HepG2 (cell line): Measurements from ENCODE around the gene ASCC2. TPM values are rescaled to one million over a fixed set of nuclear protein-coding genes. Genes with fewer than 3 reads are reported as not detected.

ENCODE experiments used
- ATAC-seq: fragments of 200-7000 bp; cut with Tn5 transposase; 3 replicates; pipeline ENCODE4 v1.9.1; 2020; ENCODE audit warnings: mild to moderate bottlenecking, moderate library complexity
- BruUV-seq: library from RNA; stranded (reverse); fragments of 400-500 nt; replicated peaks from 2 replicates; lab custom pipeline; 2021; lab: Mats Ljungman, UMichigan
- CTCF ChIA-PET: fragments of 300-600 bp; formaldehyde crosslinking; extraction: SDS; loops from one replicate; lab custom pipeline; 2021; ENCODE audit warnings: low total read pairs, inconsistent platforms, low intra/inter-chr PET ratio; lab: Yijun Ruan, JAX
- POLR2A ChIA-PET: fragments of 350-600 bp; sonication (Branson Sonifier 250); formaldehyde crosslinking; loops from one replicate; lab custom pipeline; 2020; ENCODE audit warnings: antibody characterized with exemption, inconsistent platforms; lab: Yijun Ruan, JAX
- DNase-seq: peaks from one replicate; pipeline ENCODE4 v3.0.0-alpha.2; 2015; ENCODE audit warnings: low spot score
- FAIRE-seq: peaks from 3 replicates; lab custom pipeline; 2011; peaks lifted over from hg19 to GRCh38; lab: Jason Lieb, UNC
- H2AFZ ChIP-seq: one replicate; pipeline ENCODE4 v1.6.1; 2011; ENCODE audit warnings: low read length, inconsistent platforms
- H3K27ac ChIP-seq: fragments of 300-600 bp; 3 replicates; pipeline ENCODE4 v1.8.0; 2011; ENCODE audit warnings: mixed run types, mild to moderate bottlenecking, mixed read lengths, low read length, inconsistent platforms; ENCODE audit not compliant: insufficient read depth; ENCODE audit errors: extremely low read length
- H3K27me3 ChIP-seq, 2 experiments: fragments of 200-600 bp in 1 of 2; 2 replicates in 1 of 2; 3 replicates in 1 of 2; pipeline versions ENCODE4 v1.6.0 to v1.8.0; 2011; ENCODE audit warnings: low read length in 2 of 2, mild to moderate bottlenecking in 2 of 2, moderate library complexity in 2 of 2, inconsistent platforms in 1 of 2; ENCODE audit not compliant: insufficient read depth in 2 of 2, control insufficient read depth in 1 of 2
- H3K36me3 ChIP-seq, 2 experiments: fragments of 200-600 bp in 1 of 2; replicated peaks in 1 of 2; 2 replicates in 1 of 2; 3 replicates in 1 of 2; pipeline versions ENCODE4 v1.5.1 to v1.8.0; 2011; ENCODE audit warnings: low read length in 2 of 2, inconsistent platforms in 1 of 2; ENCODE audit not compliant: insufficient read depth in 2 of 2, control insufficient read depth in 1 of 2
- H3K4me1 ChIP-seq: 2 replicates; pipeline ENCODE4 v1.5.1; 2012; ENCODE audit warnings: low read length, inconsistent platforms; ENCODE audit not compliant: insufficient read depth
- H3K4me2 ChIP-seq: 2 replicates; pipeline ENCODE4 v1.6.0; 2011; ENCODE audit warnings: low read depth, low read length, inconsistent platforms
- H3K4me3 ChIP-seq, 3 experiments: fragments of 200-600 bp in 1 of 3; sonication (generic), shearing (Covaris generic) in 1 of 3; replicated peaks in 1 of 3; 2 replicates each; pipeline ENCODE4 v1.5.1; 2011 to 2016; ENCODE audit warnings: low read length in 3 of 3, inconsistent platforms in 2 of 3, low read depth in 2 of 3, mild to moderate bottlenecking in 2 of 3, control low read depth in 1 of 3, mixed read lengths in 1 of 3; ENCODE audit not compliant: insufficient read depth in 1 of 3
- H3K79me2 ChIP-seq: one replicate; pipeline ENCODE4 v1.6.1; 2011; ENCODE audit warnings: low read length, inconsistent platforms; ENCODE audit not compliant: insufficient read depth
- H3K9ac ChIP-seq: 2 replicates; pipeline ENCODE4 v1.6.0; 2011; ENCODE audit warnings: mild to moderate bottlenecking, low read depth, low read length, inconsistent platforms; ENCODE audit not compliant: insufficient read depth
- H3K9me3 ChIP-seq: 2 replicates; pipeline ENCODE4 v1.5.1; 2012; ENCODE audit warnings: mild to moderate bottlenecking, low read length
- H4K20me1 ChIP-seq: 2 replicates; pipeline ENCODE4 v1.6.0; 2011; ENCODE audit warnings: inconsistent platforms, mild to moderate bottlenecking, low read length, moderate library complexity; ENCODE audit not compliant: insufficient read depth
- FOSL2 ChIP-seq: sonication (generic); formaldehyde crosslinking; IDR thresholded peaks from 2 replicates; pipeline ENCODE4 v1.4.0; 2020; ENCODE audit warnings: missing genetic modification reagents
- FOXP1 ChIP-seq, 2 experiments: fragments of 450-650 bp in 1 of 2; IDR thresholded peaks; 2 replicates each; pipeline ENCODE4 v1.6.1; 2017 to 2018; ENCODE audit warnings: antibody characterized with exemption in 1 of 2
- MED8 ChIP-seq: sonication (generic); formaldehyde crosslinking; IDR thresholded peaks from 2 replicates; pipeline ENCODE4 v1.8.1; 2023; ENCODE audit warnings: mild to moderate bottlenecking, missing genetic modification reagents; ENCODE audit not compliant: insufficient replicate concordance
- MIER3 ChIP-seq: IDR thresholded peaks from 2 replicates; pipeline ENCODE4 v1.6.1; 2016; ENCODE audit warnings: missing compliant biosample characterization, borderline replicate concordance
- SKI ChIP-seq: fragments of 450-650 bp; IDR thresholded peaks from one replicate; pipeline ENCODE4 v1.6.1; 2018; ENCODE audit warnings: mild to moderate bottlenecking; ENCODE audit not compliant: partially characterized antibody
- TARDBP ChIP-seq: sonication (generic); formaldehyde crosslinking; IDR thresholded peaks from 2 replicates; pipeline ENCODE4 v1.8.0; 2022; ENCODE audit warnings: mild to moderate bottlenecking, missing genetic modification reagents
- TFAP4 ChIP-seq: sonication (generic); IDR thresholded peaks from 2 replicates; pipeline ENCODE4 v1.6.1; 2016; ENCODE audit warnings: low read depth, borderline replicate concordance
- ZFP82 ChIP-seq: sonication (generic); formaldehyde crosslinking; IDR thresholded peaks from 2 replicates; pipeline ENCODE4 v1.5.1; 2020; ENCODE audit warnings: mild to moderate bottlenecking, missing genetic modification reagents, borderline replicate concordance
- ZMAT3 ChIP-seq: sonication (generic); formaldehyde crosslinking; conservative IDR thresholded peaks from 2 replicates; pipeline ENCODE4 v1.7.0; 2021; ENCODE audit warnings: missing genetic modification reagents
- ZNF263 ChIP-seq: sonication (generic); formaldehyde crosslinking; IDR thresholded peaks from 2 replicates; pipeline ENCODE4 v1.4.0; 2020; ENCODE audit warnings: missing genetic modification reagents
- WGBS: methylation state at CpG from one replicate; pipeline ENCODE4 v1.1.6; 2017; ENCODE audit warnings: low lambda C conversion rate; 5-methylcytosine and 5-hydroxymethylcytosine counted together
- in situ Hi-C: cut with HindIII; loops from 2 replicates; pipeline ENCODE4 v1.10.0; 2017; ENCODE audit warnings: low pct_unique_long_range_greater_than_20kb; ENCODE audit not compliant: extremely low pct_ligation_motif_present
- intact Hi-C: fragments of 100-400 bp; cut with micrococcal nuclease; formaldehyde crosslinking; loops from one replicate; pipeline ENCODE4 v1.10.0; 2022; ENCODE audit not compliant: unreplicated experiment
- polyA plus RNA-seq, 8 experiments: library from polyadenylated mRNA; depleted of rRNA in 3 of 8; stranded (reverse) in 7 of 8; unstranded in 1 of 8; fragments of >200 nt; fragmentation: Illumina TruSeq in 4 of 8; extraction: Trizol in 4 of 8; gene quantifications; 2 replicates each; pipeline versions ENCODE4 v1.2.1 to v1.2.3, GENCODE V29; 2011 to 2016; ENCODE audit warnings: low read depth in 4 of 8, missing spikeins in 1 of 8, mixed read lengths in 1 of 8; ENCODE audit not compliant: insufficient read depth in 1 of 8
- total RNA-seq, 5 experiments: library from RNA; depleted of rRNA; stranded (reverse); fragments of >200 nt; fragmentation: Illumina TruSeq; extraction: Trizol; gene quantifications; 2 replicates each; pipeline ENCODE4 v1.2.3, GENCODE V29; 2016; ENCODE audit warnings: low read depth in 1 of 5
- TF ChIP-seq, protein P1 (sequence below): IDR thresholded peaks from 2 replicates; pipeline ENCODE4 v1.6.1; 2016; ENCODE audit warnings: missing biosample characterization, missing genetic modification reagents, low read depth
- TF ChIP-seq, protein P2 (sequence below): sonication (generic); formaldehyde crosslinking; IDR thresholded peaks from 2 replicates; pipeline ENCODE4 v1.5.0; 2020; ENCODE audit warnings: missing genetic modification reagents

Gene ASCC2
- total and polyA plus RNA-seq, 2 of the 13 experiments (the other 11 are each of a cell fraction or from before 2014, with no cell fraction given), result 26.2 to 26.3 TPM

DNA sequence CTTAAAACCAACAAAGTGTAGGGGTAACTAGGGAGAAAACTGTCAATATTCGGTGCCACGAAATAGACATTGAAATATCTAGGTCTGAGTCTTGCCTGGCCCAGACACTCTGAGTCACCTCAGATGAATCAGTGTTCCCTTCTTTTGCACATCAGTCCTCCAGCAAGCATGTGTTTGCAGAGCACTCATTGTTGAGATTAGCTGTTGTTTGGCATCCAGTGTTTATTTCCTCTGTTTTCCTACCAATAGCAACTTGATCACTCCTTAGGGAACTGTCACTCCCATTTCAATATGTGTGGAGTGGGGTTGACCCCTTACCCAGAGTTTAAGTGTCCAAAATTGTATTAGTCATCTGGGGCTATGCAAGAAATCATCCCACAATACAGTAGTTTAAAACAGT, 4.7 kb upstream of the ASCC2 start (continued):
- TF ChIP-seq, protein P1, sequence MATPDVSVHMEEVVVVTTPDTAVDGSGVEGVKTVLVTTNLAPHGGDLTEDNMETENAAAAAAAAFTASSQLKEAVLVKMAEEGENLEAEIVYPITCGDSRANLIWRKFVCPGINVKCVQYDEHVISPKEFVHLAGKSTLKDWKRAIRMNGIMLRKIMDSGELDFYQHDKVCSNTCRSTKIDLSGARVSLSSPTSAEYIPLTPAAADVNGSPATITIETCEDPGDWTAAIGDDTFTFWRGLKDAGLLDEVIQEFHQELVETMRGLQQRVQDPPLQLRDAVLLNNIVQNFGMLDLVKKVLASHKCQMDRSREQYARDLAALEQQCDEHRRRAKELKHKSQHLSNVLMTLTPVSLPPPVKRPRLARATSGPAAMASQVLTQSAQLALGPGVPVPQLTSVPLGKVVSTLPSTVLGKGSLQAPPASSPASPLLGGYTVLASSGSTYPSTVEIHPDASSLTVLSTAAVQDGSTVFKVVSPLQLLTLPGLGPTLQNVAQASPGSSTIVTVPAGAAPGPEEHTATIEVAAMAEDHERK (CRISPR knock-in tag), result no peak
- no peak for TF ChIP-seq FOXP1 (IDR thresholded peaks at IDR 0.05)
- peak; percentile 56; the same call in 1 of the 2 replicates for TF ChIP-seq FOXP1 (CRISPR knock-in tag; IDR thresholded peaks at IDR 0.05)
- peak; percentile 36 for TF ChIP-seq SKI
- TF ChIP-seq ZNF263, result peak; percentile 84
- TF ChIP-seq TFAP4, result no peak
- peak; percentile 85 for TF ChIP-seq FOSL2 (CRISPR knock-in tag)

GRCh38 chr22:29842172-29842571, 4.1 kb upstream of the ASCC2 start:
- in situ Hi-C loops, result no loop called here
- CTCF ChIA-PET, result no interaction called here

More at GRCh38 chr22:29842172-29842571, 4.1 kb upstream of the ASCC2 start:
- H3K27me3 ChIP-seq, result no peaks in the 10 kb centered on the region; a peak in 2 of 5 replicates
- H3K79me2 ChIP-seq, result peaks cover 5% of the 10 kb centered on the region
- H3K4me2 ChIP-seq, result no peak overlapping the region
- no peak for DNase-seq
- peaks cover 7% of the 10 kb centered on the region; the same call in 1 of the 2 replicates for H3K9me3 ChIP-seq
- FAIRE-seq, result no peak
- H3K4me1 ChIP-seq, result peaks cover 24% of the 10 kb centered on the region
- H3K9ac ChIP-seq, result no peak overlapping the region
- ATAC-seq, result no peak
- no TSS peak for BruUV-seq
- no peak overlapping the region for H3K4me3 ChIP-seq
- intact Hi-C loops, result no loop called here
- H2AFZ ChIP-seq, result no peak overlapping the region
- H3K36me3 ChIP-seq, result no peaks in the 10 kb centered on the region
- H3K27ac ChIP-seq, result no peak overlapping the region
- no peak for TF ChIP-seq ZMAT3 (CRISPR knock-in tag)
- no peak for TF ChIP-seq MED8
- no peak for TF ChIP-seq ZFP82 (CRISPR knock-in tag)
- no peak for TF ChIP-seq TARDBP (CRISPR knock-in tag)
- TF ChIP-seq MIER3 (CRISPR knock-in tag), result no peak
- TF ChIP-seq, protein P2, sequence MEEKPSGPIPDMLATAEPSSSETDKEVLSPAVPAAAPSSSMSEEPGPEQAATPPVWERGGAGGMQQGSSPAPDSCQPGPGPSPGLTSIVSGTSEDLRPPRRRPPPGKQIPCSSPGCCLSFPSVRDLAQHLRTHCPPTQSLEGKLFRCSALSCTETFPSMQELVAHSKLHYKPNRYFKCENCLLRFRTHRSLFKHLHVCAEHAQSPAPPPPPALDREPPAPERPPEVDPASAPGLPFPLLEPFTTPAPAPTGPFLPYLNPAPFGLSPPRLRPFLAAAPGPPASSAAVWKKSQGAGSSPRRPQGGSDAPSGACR, result no peak
- TF ChIP-seq, all 625 proteins: peak for 0
- H4K20me1 ChIP-seq, result no peaks in the 10 kb centered on the region
- POLR2A ChIA-PET, result no interaction called here
- WGBS, result 14% methylated on average over 2 of the region's 2 CpGs
